ENCODE measurements around the gene UFSP1.

UFSP1 gene

GRCh38 chr7:100892364-100893317 is 3.1 kb upstream of the UFSP1 start:
- Histone ChIP-seq H3K27ac (ENCODE audit: low read length) (no peak overlapping the region), H3F3A (ENCODE audit: insufficient read depth, low read length) (no peaks in the 10 kb centered on the region), H2AFZ (ENCODE audit: low read length) (no peak overlapping the region), H3K4me2 (ENCODE audit: low read depth, low read length) (no peak overlapping the region), H3K9ac (ENCODE audit: low read length) (no peak overlapping the region), H3K4me1 (ENCODE audit: low read length) (peaks cover 10% of the 10 kb centered on the region), H3K27me3 (replicated peaks; ENCODE audit: insufficient read depth, low read length) (peaks cover 70% of the 10 kb centered on the region), H3K4me3 (ENCODE audit: low read length) (no peak overlapping the region), H3K9me2 (replicated peaks; ENCODE audit: insufficient read depth, low read length) (no peaks in the 10 kb centered on the region), H3K79me2 (ENCODE audit: low read length) (peaks cover 9% of the 10 kb centered on the region), H3K36me3 (replicated peaks; ENCODE audit: insufficient read depth, low read length) (peaks cover 9% of the 10 kb centered on the region; the same call in 1 of the 2 replicates), H4K20me1 (ENCODE audit: insufficient read depth, low read length) (no peaks in the 10 kb centered on the region), H3K9me3 (replicated peaks; ENCODE audit: insufficient read depth, low read length) (no peaks in the 10 kb centered on the region)
- TF ChIP-seq EZH2phosphoT487 (IDR thresholded peaks at IDR 0.05; ENCODE audit: low read length) (no peak), CTCF (IDR thresholded peaks at IDR 0.05; ENCODE audit: low read length) (no peak), EZH2 (optimal IDR thresholded peaks at IDR 0.05; ENCODE audit: low read depth, low read length) (no peak)
- DNase-seq, result no peak

GRCh38 chr7:100891568-100892247 is 2.2 kb upstream of the UFSP1 start:
- peaks cover 65% of the 10 kb centered on the region for H3K27me3 ChIP-seq (replicated peaks; ENCODE audit: insufficient read depth, low read length)
- DNase-seq, result no peak

More at GRCh38 chr7:100891568-100892247, 2.2 kb upstream of the UFSP1 start:
- H3K27ac ChIP-seq (ENCODE audit: low read length), result no peak overlapping the region
- no peaks in the 10 kb centered on the region for H4K20me1 ChIP-seq (ENCODE audit: insufficient read depth, low read length)
- peaks cover 9% of the 10 kb centered on the region for H3K79me2 ChIP-seq (ENCODE audit: low read length)
- no peaks in the 10 kb centered on the region for H3K9me3 ChIP-seq (replicated peaks; ENCODE audit: insufficient read depth, low read length)
- H3K9ac ChIP-seq (ENCODE audit: low read length), result no peak overlapping the region
- H3F3A ChIP-seq (ENCODE audit: insufficient read depth, low read length), result peaks cover 8% of the 10 kb centered on the region; the same call in 1 of the 2 replicates
- H3K4me3 ChIP-seq (ENCODE audit: low read length), result no peak overlapping the region
- H3K9me2 ChIP-seq (replicated peaks; ENCODE audit: insufficient read depth, low read length), result no peaks in the 10 kb centered on the region
- H2AFZ ChIP-seq (ENCODE audit: low read length), result no peak overlapping the region
- H3K4me2 ChIP-seq (ENCODE audit: low read depth, low read length), result no peak overlapping the region
- peaks cover 17% of the 10 kb centered on the region for H3K36me3 ChIP-seq (replicated peaks; ENCODE audit: insufficient read depth, low read length)
- no peak for TF ChIP-seq EZH2 (optimal IDR thresholded peaks at IDR 0.05; ENCODE audit: low read depth, low read length)
- TF ChIP-seq CTCF (IDR thresholded peaks at IDR 0.05; ENCODE audit: low read length), result no peak
- TF ChIP-seq EZH2phosphoT487 (IDR thresholded peaks at IDR 0.05; ENCODE audit: low read length), result no peak
- peaks cover 10% of the 10 kb centered on the region for H3K4me1 ChIP-seq (ENCODE audit: low read length)
